WTC11 (cell line): ENCODE data around the gene ZNF688. TPM values are rescaled to one million over a fixed set of nuclear protein-coding genes. Genes with fewer than 3 reads are reported as not detected.

Experiments used
- ATAC-seq: fragments of 200-7000 bp; cut with Tn5 transposase; 2 replicates; pipeline ENCODE4 v1.10.0; 2021; ENCODE audit warnings: mild to moderate bottlenecking, moderate library complexity
- CTCF ChIA-PET: fragments of 300-600 bp; sonication (Branson Sonifier 250); formaldehyde crosslinking; loops from one replicate; lab custom pipeline; 2021; ENCODE audit warnings: antibody characterized with exemption; lab: Charles Lee
- POLR2A ChIA-PET: fragments of 350-600 bp; sonication (Branson Sonifier 250); formaldehyde crosslinking; loops from one replicate; lab custom pipeline; 2021; ENCODE audit warnings: antibody characterized with exemption; lab: Charles Lee
- DNase-seq: peaks from one replicate; pipeline ENCODE4 v3.0.0; 2021; ENCODE audit warnings: low spot score
- H3K27ac Mint-ChIP-seq: 2 replicates; pipeline ENCODE4 v1.8.0; 2021; ENCODE audit warnings: mixed read lengths
- H3K27me3 Mint-ChIP-seq: 2 replicates; pipeline ENCODE4 v1.8.0; 2021; ENCODE audit warnings: low read depth, mild to moderate bottlenecking, moderate library complexity, mixed read lengths
- H3K36me3 Mint-ChIP-seq: 2 replicates; pipeline ENCODE4 v1.8.0; 2021; ENCODE audit warnings: mixed read lengths
- H3K4me1 Mint-ChIP-seq: 2 replicates; pipeline ENCODE4 v1.8.0; 2022; ENCODE audit warnings: mixed read lengths
- H3K4me3 Mint-ChIP-seq: 2 replicates; pipeline ENCODE4 v1.8.0; 2021; ENCODE audit warnings: mild to moderate bottlenecking, moderate library complexity, mixed read lengths
- H3K9me3 Mint-ChIP-seq: 2 replicates; pipeline ENCODE4 v1.8.0; 2021; ENCODE audit warnings: mixed read lengths
- ATF3 ChIP-seq: sonication (generic); formaldehyde crosslinking; conservative IDR thresholded peaks from 2 replicates; pipeline ENCODE4 v1.8.1; 2022; ENCODE audit warnings: mild to moderate bottlenecking, missing genetic modification reagents
- EMX1 ChIP-seq: fragments of 250-450 bp; sonication (Bioruptor Pico); IDR thresholded peaks from 2 replicates; pipeline ENCODE4 v1.8.0; 2021; ENCODE audit warnings: mild to moderate bottlenecking
- FOXK1 ChIP-seq: sonication (generic); formaldehyde crosslinking; IDR thresholded peaks from 2 replicates; pipeline ENCODE4 v1.8.0; 2022; ENCODE audit warnings: mild to moderate bottlenecking, moderate library complexity, missing genetic modification reagents
- GABPB1 ChIP-seq: sonication (generic); formaldehyde crosslinking; IDR thresholded peaks from 2 replicates; pipeline ENCODE4 v1.8.1; 2023; ENCODE audit warnings: mild to moderate bottlenecking, missing genetic modification reagents
- JAZF1 ChIP-seq: fragments of 250-450 bp; sonication (Bioruptor Pico); IDR thresholded peaks from 2 replicates; pipeline ENCODE4 v1.9.0; 2021; ENCODE audit warnings: moderate library complexity, mild to moderate bottlenecking, inconsistent platforms
- NFATC4 ChIP-seq: fragments of 250-450 bp; sonication (Bioruptor Pico); IDR thresholded peaks from 2 replicates; pipeline ENCODE4 v1.9.0; 2021; ENCODE audit warnings: mild to moderate bottlenecking
- PRDM15 ChIP-seq: sonication (generic); formaldehyde crosslinking; IDR thresholded peaks from 2 replicates; pipeline ENCODE4 v1.8.0; 2022; ENCODE audit warnings: missing genetic modification reagents
- RELA ChIP-seq: sonication (generic); formaldehyde crosslinking; IDR thresholded peaks from 2 replicates; pipeline ENCODE4 v1.8.1; 2022; ENCODE audit warnings: missing genetic modification reagents, mild to moderate bottlenecking, borderline replicate concordance
- SMAD3 ChIP-seq: sonication (generic); formaldehyde crosslinking; IDR thresholded peaks from 2 replicates; pipeline ENCODE4 v1.8.0; 2022; ENCODE audit warnings: missing genetic modification reagents, mild to moderate bottlenecking, borderline replicate concordance
- SMAD4 ChIP-seq: sonication (generic); formaldehyde crosslinking; IDR thresholded peaks from 2 replicates; pipeline ENCODE4 v1.8.0; 2022; ENCODE audit warnings: mild to moderate bottlenecking, missing genetic modification reagents
- ZNF416 ChIP-seq: fragments of 250-450 bp; sonication (Bioruptor Pico); IDR thresholded peaks from 2 replicates; pipeline ENCODE4 v1.9.0; 2021; ENCODE audit warnings: mild to moderate bottlenecking, inconsistent platforms
- total RNA-seq: library from RNA; stranded (reverse); gene quantifications from 3 replicates; pipeline ENCODE4 v1.2.3, GENCODE V29; 2021
- TF ChIP-seq, protein P1 (sequence below): sonication (generic); formaldehyde crosslinking; IDR thresholded peaks from 2 replicates; pipeline ENCODE4 v1.8.0; 2022; ENCODE audit warnings: mild to moderate bottlenecking, missing genetic modification reagents
- TF ChIP-seq, protein P2 (sequence below): sonication (generic); formaldehyde crosslinking; IDR thresholded peaks from 2 replicates; pipeline ENCODE4 v1.8.1; 2023; ENCODE audit warnings: mild to moderate bottlenecking, missing genetic modification reagents

Gene ZNF688
- total RNA-seq, 1 experiment from 2014 or later: 4.2 TPM

DNA sequence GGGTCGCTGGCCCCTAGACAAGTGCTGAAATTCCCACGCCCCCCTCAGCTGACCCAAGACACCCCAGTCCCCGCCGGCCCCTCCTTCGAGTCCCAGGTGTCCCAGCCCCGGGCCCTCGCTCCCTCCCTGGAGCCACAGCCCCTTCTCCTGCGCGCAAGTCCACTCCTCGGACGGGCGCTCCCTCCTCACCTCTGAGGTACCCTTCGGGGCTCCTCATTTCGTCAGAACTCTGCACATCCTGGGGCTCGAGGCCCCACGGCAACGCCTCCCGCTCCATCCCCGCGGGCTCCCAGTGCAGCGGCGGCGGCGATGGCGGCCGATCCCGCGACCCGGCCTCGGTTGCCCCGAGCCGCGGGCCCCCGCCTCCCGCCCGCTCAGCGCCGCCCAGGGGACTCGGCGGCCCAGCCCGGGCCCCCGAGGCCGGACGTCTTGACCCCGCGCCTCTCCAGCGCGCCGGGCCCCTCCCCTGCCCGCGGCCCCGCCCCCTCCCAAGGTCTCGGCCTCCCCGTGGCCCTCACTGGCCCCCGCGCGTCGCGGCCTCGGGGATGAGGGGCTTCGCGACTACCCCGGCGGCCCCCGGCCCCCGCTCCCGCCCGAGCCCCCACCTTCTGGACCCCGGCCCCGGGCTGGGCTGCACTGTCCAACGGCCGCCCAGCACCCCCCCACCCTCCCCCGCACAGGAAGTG lies 45.2 kb downstream of the ZNF688 start, which contains the start of gene ZNF768:
Gene ZNF768, minus strand, starts transcription at position 430 of the 686 bp plus-strand sequence. Its CDS starts 153 bp downstream, at position 277.
- Mint-ChIP-seq H3K27ac (peak within 1 kb of the TSS; percentile 84; the same call in 1 of the 2 replicates), H3K4me3 (peak within 1 kb of the TSS; percentile 73)
- peak; percentile 77 for DNase-seq
- ChIA-PET CTCF (interaction anchor here (0.7 to 3.5 kb wide), 5 partner anchors 9 to 96 kb away, joined by 3 to 20 read pairs (median 12); partner anchors contain the start of gene DCTPP1), POLR2A (interaction anchor here (1.0 to 1.1 kb wide), 5 partner anchors 9 to 649 kb away, joined by 3 to 9 read pairs (median 3); partner anchors contain the start of gene ZNF764)
- TF ChIP-seq SMAD3 (CRISPR knock-in tag) (no peak), FOXK1 (CRISPR knock-in tag) (no peak), JAZF1 (CRISPR knock-in tag) (no peak), PRDM15 (no peak), EMX1 (no peak), SMAD4 (no peak), ATF3 (no peak), ZNF416 (CRISPR knock-in tag) (no peak), GABPB1 (CRISPR knock-in tag) (peak; percentile 40; the same call in 1 of the 2 replicates), RELA (CRISPR knock-in tag) (0 out of 2 replicates have a peak, but pooled peaks have one; percentile 3)
- TF ChIP-seq, protein P1, sequence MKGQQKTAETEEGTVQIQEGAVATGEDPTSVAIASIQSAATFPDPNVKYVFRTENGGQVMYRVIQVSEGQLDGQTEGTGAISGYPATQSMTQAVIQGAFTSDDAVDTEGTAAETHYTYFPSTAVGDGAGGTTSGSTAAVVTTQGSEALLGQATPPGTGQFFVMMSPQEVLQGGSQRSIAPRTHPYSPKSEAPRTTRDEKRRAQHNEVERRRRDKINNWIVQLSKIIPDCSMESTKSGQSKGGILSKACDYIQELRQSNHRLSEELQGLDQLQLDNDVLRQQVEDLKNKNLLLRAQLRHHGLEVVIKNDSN (CRISPR knock-in tag): peak; percentile 22; the same call in 1 of the 2 replicates
- TF ChIP-seq, all 79 proteins: peak for 3
- Mint-ChIP-seq H3K4me1 (peaks cover 16% of the 10 kb centered on the region), H3K36me3 (0 out of 2 replicates have a peak, but pooled peaks cover 7% of the 10 kb centered on the region), H3K9me3 (no peaks in the 10 kb centered on the region), H3K27me3 (no peaks in the 10 kb centered on the region)
- ATAC-seq: peak; percentile 11

GRCh38 chr16:30525844-30526136 lies 45.7 kb downstream of the ZNF688 start:
- Mint-ChIP-seq H3K27ac (peak overlapping the region; percentile 67; the same call in 1 of the 2 replicates), H3K4me1 (peaks cover 16% of the 10 kb centered on the region), H3K27me3 (no peaks in the 10 kb centered on the region), H3K36me3 (0 out of 2 replicates have a peak, but pooled peaks cover 4% of the 10 kb centered on the region)
- CTCF ChIA-PET: interaction anchor here (1.0 to 2.2 kb wide), 2 partner anchors 90 to 96 kb away, joined by 3 to 12 read pairs; partner anchors contain the start of gene DCTPP1
- no peak for ATAC-seq
- TF ChIP-seq, protein P2, sequence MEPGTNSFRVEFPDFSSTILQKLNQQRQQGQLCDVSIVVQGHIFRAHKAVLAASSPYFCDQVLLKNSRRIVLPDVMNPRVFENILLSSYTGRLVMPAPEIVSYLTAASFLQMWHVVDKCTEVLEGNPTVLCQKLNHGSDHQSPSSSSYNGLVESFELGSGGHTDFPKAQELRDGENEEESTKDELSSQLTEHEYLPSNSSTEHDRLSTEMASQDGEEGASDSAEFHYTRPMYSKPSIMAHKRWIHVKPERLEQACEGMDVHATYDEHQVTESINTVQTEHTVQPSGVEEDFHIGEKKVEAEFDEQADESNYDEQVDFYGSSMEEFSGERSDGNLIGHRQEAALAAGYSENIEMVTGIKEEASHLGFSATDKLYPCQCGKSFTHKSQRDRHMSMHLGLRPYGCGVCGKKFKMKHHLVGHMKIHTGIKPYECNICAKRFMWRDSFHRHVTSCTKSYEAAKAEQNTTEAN (CRISPR knock-in tag): peak; percentile 22; the same call in 1 of the 2 replicates
- no peak for TF ChIP-seq NFATC4
- TF ChIP-seq, all 79 proteins: peak for 1
- Mint-ChIP-seq H3K9me3 (no peaks in the 10 kb centered on the region), H3K4me3 (peak overlapping the region; percentile 73)
- no peak for DNase-seq
- POLR2A ChIA-PET: no interaction called here
